Thyroid gland (tissue), 4 donors: Measurements from ENCODE around the gene PADI2.

Source experiments
- POLR2A ChIP-seq, 2 donors: fragments of 450-650 bp; IDR thresholded peaks; one replicate each; pipeline ENCODE4 v1.6.1; 2017; ENCODE audit warnings: antibody characterized with exemption in 2 of 2, mild to moderate bottlenecking in 2 of 2, moderate library complexity in 1 of 2
- TF ChIP-seq, protein P1 (sequence below), 6 experiments: fragments of 200-600 bp in 3 of 6; fragments of 450-650 bp in 3 of 6; sonication (generic) in 3 of 6; IDR thresholded peaks; one replicate each; pipeline ENCODE4 v1.5.1; 2016 to 2019; ENCODE audit warnings: antibody characterized with exemption in 6 of 6, mild to moderate bottlenecking in 2 of 6, inconsistent platforms in 1 of 6, moderate library complexity in 1 of 6

DNA sequence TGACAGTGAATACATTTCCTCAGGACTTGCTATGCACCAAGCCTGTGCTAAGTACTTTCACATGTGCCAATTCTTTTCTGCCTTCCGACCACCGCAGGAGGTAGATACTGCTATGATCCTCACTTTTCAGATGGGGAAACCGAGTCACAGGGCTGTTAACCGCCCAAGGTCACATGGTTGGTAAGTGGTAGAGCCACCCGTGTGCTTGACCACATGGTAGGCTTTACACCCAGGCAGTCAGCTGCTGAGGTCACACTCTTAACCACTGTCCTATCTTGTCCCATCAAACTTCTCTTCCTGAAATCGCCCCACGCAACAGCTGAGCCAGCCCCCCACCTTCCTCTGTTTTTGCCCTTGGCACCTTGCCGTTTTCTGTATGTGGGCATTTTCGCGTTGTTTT, 34.5 kb downstream of the PADI2 start:
- TF ChIP-seq POLR2A (IDR thresholded peaks at IDR 0.05) = no peak
- TF ChIP-seq, protein P1, sequence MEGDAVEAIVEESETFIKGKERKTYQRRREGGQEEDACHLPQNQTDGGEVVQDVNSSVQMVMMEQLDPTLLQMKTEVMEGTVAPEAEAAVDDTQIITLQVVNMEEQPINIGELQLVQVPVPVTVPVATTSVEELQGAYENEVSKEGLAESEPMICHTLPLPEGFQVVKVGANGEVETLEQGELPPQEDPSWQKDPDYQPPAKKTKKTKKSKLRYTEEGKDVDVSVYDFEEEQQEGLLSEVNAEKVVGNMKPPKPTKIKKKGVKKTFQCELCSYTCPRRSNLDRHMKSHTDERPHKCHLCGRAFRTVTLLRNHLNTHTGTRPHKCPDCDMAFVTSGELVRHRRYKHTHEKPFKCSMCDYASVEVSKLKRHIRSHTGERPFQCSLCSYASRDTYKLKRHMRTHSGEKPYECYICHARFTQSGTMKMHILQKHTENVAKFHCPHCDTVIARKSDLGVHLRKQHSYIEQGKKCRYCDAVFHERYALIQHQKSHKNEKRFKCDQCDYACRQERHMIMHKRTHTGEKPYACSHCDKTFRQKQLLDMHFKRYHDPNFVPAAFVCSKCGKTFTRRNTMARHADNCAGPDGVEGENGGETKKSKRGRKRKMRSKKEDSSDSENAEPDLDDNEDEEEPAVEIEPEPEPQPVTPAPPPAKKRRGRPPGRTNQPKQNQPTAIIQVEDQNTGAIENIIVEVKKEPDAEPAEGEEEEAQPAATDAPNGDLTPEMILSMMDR (IDR thresholded peaks at IDR 0.05) = no peak
